GM06990 (cell line): ENCODE results near the gene PAFAH1B2.

Experiments used
- DNase-seq: peaks from one replicate; pipeline ENCODE4 v3.0.0-alpha.2; 2011; ENCODE audit not compliant: insufficient read length; ENCODE audit errors: extremely low read depth
- H3K27me3 ChIP-seq: replicated peaks from 2 replicates; pipeline ENCODE4 v1.6.0; 2011; ENCODE audit warnings: low read length; ENCODE audit not compliant: control insufficient read depth, insufficient read depth
- H3K36me3 ChIP-seq: 2 replicates; pipeline ENCODE4 v1.5.1; 2011; ENCODE audit warnings: low read length; ENCODE audit not compliant: control insufficient read depth, insufficient read depth
- H3K4me3 ChIP-seq: replicated peaks from 2 replicates; pipeline ENCODE4 v1.5.1; 2011; ENCODE audit warnings: low read depth, mild to moderate bottlenecking, control low read depth, low read length
- TF ChIP-seq, protein P1 (sequence below): IDR thresholded peaks from 2 replicates; pipeline ENCODE4 v1.5.1; 2011; ENCODE audit warnings: low read length, control low read depth, mild to moderate bottlenecking, inconsistent platforms; ENCODE audit not compliant: insufficient read depth, poor library complexity, severe bottlenecking

PAFAH1B2 gene

DNA sequence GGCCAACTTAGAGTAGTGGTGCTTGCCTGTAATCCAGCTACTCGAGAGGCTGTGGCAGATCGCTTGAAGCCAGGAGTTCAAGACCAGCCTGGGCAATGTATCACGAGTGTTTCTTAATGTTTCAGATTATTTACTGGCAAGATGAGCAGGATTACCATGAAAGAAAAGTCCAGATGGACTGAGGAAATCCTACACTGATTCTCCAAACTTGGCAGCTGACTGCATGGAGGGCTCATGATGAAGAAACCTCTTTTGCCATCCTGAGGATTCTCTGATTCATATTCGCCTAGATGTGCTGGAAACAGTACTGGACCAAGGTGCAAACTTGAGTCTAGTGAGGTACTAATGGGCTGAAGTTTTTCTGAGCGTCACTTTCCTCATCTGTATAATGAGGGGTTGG, 31.7 kb downstream of the PAFAH1B2 start:
- TF ChIP-seq, protein P1, sequence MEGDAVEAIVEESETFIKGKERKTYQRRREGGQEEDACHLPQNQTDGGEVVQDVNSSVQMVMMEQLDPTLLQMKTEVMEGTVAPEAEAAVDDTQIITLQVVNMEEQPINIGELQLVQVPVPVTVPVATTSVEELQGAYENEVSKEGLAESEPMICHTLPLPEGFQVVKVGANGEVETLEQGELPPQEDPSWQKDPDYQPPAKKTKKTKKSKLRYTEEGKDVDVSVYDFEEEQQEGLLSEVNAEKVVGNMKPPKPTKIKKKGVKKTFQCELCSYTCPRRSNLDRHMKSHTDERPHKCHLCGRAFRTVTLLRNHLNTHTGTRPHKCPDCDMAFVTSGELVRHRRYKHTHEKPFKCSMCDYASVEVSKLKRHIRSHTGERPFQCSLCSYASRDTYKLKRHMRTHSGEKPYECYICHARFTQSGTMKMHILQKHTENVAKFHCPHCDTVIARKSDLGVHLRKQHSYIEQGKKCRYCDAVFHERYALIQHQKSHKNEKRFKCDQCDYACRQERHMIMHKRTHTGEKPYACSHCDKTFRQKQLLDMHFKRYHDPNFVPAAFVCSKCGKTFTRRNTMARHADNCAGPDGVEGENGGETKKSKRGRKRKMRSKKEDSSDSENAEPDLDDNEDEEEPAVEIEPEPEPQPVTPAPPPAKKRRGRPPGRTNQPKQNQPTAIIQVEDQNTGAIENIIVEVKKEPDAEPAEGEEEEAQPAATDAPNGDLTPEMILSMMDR: no peak
- H3K4me3 ChIP-seq: no peak overlapping the region
- peaks cover 4% of the 10 kb centered on the region for H3K36me3 ChIP-seq
- no peaks in the 10 kb centered on the region for H3K27me3 ChIP-seq
- DNase-seq: no peak

DNA sequence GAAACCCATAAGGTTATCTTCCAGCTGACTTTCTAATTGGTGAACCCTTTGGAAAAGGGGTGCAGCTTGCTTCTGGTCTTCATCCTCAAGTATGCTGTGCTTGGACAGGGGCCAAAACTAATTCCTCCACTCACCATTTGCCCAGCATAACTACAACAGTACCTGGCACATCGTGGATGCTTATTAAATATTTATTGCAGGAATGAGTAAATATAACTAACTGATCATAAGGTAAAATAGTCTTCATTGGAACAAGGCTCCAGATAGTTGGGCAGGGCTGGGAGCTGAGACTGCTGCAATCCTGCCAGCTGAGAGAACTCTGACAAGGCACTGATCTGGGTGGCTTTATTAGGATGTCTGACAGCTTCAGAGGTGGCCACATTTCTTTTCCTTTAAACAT, 32.1 kb downstream of the PAFAH1B2 start:
- H3K4me3 ChIP-seq: no peak overlapping the region
- H3K27me3 ChIP-seq: no peaks in the 10 kb centered on the region
- TF ChIP-seq, protein P1: no peak
- H3K36me3 ChIP-seq: peaks cover 2% of the 10 kb centered on the region
- DNase-seq: no peak

DNA sequence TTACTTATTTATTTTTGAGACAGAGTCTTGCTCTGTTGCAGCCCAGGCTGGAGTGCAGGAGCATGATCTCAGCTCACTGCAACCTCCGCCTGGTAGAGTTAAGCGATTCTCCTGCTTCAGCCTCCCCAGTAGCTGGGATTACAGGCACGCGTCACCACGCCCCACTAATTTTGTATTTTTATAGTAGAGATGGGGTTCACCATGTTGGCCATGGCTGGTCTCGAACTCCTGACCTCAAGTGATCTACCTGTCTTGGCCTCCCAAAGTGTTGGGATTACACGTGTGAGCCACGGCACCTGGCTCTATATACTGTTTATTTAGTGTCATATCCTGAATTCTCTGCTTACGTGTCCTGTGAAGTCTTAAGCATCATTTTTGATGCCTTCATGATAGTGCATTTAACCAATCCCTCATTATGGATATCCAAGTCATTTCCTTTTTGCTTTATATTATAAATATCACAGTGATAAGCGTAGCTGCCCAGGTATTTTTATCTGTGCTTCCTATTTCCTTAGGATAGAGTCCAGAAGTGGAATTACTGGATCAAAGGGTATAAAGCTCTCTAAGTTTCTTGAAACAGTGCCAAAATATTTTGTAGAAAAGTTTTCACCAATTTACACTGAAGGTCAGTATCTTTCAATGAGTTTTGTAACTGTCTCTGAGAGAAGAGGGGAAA, 33.6 kb downstream of the PAFAH1B2 start:
- Histone ChIP-seq H3K36me3 (peaks cover 5% of the 10 kb centered on the region), H3K4me3 (peak overlapping the region; percentile 85), H3K27me3 (no peaks in the 10 kb centered on the region)
- DNase-seq: no peak
- TF ChIP-seq, protein P1: no peak

DNA sequence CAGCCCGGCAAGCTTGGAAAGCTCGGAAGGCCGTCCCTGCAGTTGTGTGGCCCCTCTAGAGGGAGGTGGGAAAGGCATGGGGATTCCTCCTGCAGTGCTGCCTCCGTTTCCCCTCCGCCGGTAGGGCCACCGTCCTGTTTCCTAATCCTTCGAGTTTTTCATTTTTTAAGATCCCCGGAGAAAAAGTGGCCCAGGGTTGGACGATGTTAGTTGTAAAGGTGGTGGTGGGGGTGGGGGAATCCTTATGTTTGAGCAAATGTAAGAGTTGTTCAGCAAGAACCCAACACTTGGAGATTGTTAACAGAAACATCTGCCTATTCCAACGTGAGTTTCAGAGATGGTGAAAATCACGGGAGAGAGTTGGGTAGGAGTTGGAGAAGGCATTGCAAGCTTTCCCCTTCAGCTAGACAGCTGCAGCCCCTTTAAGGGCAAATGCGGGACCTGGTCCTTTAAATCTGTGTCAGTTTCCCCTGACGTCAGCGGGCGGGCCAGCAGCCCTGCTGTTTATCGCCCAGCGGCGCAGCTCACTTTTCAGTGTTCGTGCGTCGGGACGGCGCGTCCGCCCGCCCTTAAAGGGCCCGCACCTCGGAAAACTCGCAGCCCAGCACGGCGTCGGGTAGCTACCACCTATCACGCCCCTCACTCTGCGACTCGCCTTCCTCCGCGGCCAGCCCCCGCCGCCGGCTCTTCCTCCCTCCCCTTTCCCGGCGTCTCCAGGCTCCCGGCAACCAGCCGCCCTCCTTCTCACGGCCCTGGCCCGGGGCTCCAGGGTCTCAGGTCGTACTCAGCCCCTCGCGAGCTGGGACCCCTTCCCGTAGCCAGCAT, 34.3 kb downstream of the PAFAH1B2 start, which contains the start of gene SIDT2:
TSS of gene SIDT2 (plus strand) at position 534 of the 825 bp plus-strand sequence. CDS start 521 bp downstream, outside the sequence.
- peaks cover 6% of the 10 kb centered on the region for H3K36me3 ChIP-seq
- peak within 1 kb of the TSS; percentile 85 for H3K4me3 ChIP-seq
- H3K27me3 ChIP-seq: no peaks in the 10 kb centered on the region
- peak; percentile 91 for DNase-seq
- TF ChIP-seq, protein P1: no peak

DNA sequence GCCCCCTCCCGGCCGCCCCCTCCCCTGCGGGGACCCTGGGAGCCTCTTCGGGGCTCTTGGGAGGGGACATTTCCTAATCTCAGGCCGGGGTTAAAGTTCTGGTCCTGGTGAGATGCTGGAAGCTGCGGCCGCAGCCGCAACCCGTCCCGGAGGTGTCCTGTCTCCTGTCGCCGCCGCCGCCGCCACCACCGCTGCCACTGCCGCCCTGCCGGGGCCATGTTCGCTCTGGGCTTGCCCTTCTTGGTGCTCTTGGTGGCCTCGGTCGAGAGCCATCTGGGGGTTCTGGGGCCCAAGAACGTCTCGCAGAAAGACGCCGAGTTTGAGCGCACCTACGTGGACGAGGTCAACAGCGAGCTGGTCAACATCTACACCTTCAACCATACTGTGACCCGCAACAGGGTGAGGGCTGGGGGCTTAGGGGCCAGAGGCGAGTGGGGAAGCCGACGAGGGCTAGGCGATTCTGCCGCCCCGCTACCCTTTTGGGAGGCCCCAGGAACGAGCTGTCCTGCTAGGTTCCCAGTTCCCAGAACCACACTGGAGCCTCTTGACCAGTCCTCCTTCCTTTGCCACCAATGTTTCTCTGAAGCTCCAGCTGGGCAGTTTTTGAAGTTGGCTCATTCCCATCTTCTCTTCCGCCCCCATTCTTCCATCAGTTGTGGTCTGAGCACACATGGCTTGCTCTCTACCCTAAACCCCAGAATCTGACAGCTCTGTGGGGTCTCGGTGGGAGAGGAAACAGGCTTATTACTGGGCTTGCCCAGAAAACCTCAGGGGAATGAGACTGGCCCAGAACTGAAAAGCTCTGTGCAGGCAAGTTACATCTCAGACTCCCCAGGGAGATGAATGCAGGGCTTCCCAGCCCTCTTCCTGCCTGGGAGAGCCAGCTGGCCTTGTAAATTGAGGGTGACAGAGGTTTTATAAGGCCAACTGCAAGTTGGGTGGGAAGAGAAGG, 35.2 kb downstream of the PAFAH1B2 start:
- peak; percentile 51 for DNase-seq
- TF ChIP-seq, protein P1: no peak
- Histone ChIP-seq H3K27me3 (no peaks in the 10 kb centered on the region), H3K4me3 (peak overlapping the region; percentile 85), H3K36me3 (peaks cover 6% of the 10 kb centered on the region)
